Hematopoietic multipotent progenitor cell treated with erythropoietin and hydrocortisone succinate and interleukin-3 and kit ligand, for 8 days (in vitro differentiated cells): Measurements from ENCODE around the gene TRPM5.
A peak's percentile ranks its signal among the peaks of the same experiment; 100 is the strongest.

Experiments used
- DNase-seq: peaks from one replicate; pipeline ENCODE4 v3.0.0-alpha.2; 2015

Gene TRPM5

GRCh38 chr11:2401436-2401984 lies 42.8 kb downstream of the TRPM5 start:
- DNase-seq: no peak

- no peak for DNase-seq
Observed at GRCh38 chr11:2400762-2401435, 43.4 kb downstream of the TRPM5 start.

GRCh38 chr11:2400069-2400761 lies 44.1 kb downstream of the TRPM5 start, which contains the start of gene TSSC4:
Gene TSSC4 (plus strand): TSS chr11:2400750. CDS start chr11:2402634, 1,884 bp downstream.
- DNase-seq: peak; percentile 100

DNA sequence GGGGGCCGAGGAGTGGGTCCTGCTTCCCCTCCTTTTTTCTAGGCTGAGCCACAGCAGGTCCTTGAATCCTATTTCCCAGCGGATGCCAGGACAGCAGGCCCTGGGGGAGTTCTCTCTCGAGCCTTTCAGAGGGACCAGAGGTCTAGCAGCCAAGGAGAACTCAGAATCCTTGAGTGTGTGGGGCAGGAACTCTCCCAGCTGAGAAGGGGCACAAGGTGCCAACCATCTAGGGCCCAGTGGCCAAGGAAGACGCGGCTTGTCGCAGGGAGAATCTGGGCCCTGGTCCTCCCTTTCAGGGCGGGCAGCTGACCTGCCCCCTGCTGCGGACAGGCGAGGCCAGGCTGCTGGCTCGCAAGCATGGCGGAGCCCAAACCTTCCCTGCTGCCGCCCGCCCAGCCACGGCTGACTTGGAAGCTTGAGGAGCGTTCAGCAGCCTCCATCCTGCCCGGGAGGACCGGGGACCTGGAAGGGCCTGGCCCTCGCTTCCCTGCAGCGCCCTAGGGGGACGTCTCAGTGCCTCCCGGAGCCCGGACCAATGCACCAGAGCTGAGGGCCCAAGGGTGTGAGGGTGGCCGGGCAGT lies 44.7 kb downstream of the TRPM5 start:
- DNase-seq: peak; percentile 16

DNA sequence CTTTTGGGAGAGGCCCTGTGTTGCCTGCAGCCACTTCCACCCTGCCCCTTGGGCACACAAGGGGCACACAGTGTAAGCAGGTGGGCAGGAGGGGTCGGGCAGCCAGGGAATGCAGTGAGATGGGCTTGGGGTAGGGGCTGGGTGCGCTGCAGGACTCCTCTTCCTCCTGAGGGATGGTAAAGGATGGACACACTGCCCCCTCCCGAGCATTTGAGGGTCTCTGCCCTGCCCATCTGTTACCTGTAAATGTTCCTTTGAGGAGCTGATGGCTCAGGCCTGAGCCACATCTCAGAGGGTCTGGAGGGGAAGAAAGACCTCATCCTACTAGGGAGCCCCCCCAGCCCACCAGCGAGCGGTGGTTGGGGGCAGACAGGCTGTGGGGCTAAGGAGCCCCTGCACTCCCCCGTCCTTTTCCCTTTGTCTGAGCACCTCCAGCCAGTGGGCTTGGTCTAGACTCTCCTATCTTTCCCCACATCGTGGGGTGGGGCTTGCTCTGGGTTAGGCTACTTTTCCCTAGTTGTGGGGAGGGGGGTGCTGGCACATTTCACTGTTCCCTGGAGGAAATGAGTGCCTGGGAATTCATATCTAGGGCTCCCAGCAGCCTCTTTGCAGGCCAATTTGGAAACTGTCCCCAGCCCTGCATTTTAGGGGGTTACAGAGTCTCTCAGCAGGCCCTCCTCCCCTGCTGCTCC lies 45.5 kb downstream of the TRPM5 start:
- DNase-seq: peak; percentile 34

- DNase-seq: no peak
Observed at GRCh38 chr11:2397005-2397404, 47.3 kb downstream of the TRPM5 start.

GRCh38 chr11:2396471-2396870 lies 47.8 kb downstream of the TRPM5 start:
- DNase-seq: no peak

GRCh38 chr11:2395856-2396255 lies 48.5 kb downstream of the TRPM5 start:
- DNase-seq: no peak

- no peak for DNase-seq
Observed at GRCh38 chr11:2395211-2395730, 49.0 kb downstream of the TRPM5 start.

- DNase-seq: no peak
Observed at GRCh38 chr11:2394818-2395105, 49.6 kb downstream of the TRPM5 start.
